NB4 (cell line): ENCODE measurements around the gene CXCL3.

Experiments
- DNase-seq: peaks from one replicate; pipeline ENCODE4 v3.0.0; 2010; ENCODE audit warnings: low read depth
- H3K4me3 ChIP-seq: one replicate; pipeline ENCODE4 v1.5.1; 2011; ENCODE audit warnings: mild to moderate bottlenecking, low read depth, low read length, moderate library complexity
- CTCF ChIP-seq: IDR thresholded peaks from one replicate; pipeline ENCODE4 v1.5.1; 2012; ENCODE audit warnings: low read depth, low read length
- MAX ChIP-seq: IDR thresholded peaks from 2 replicates; pipeline ENCODE4 v1.6.1; 2011; ENCODE audit warnings: low read depth, low read length
- MYC ChIP-seq: IDR thresholded peaks from 2 replicates; pipeline ENCODE4 v1.6.1; 2011; ENCODE audit warnings: low read depth, low read length
- POLR2A ChIP-seq: IDR thresholded peaks from 2 replicates; pipeline ENCODE4 v1.6.1; 2011; ENCODE audit warnings: mild to moderate bottlenecking; ENCODE audit not compliant: insufficient read length; ENCODE audit errors: extremely low read depth

Gene CXCL3

GRCh38 chr4:74039315-74039763 lies 850 bp upstream of the CXCL3 start:
- H3K4me3 ChIP-seq, result peak overlapping the region; percentile 63
- no peak for DNase-seq
- TF ChIP-seq POLR2A (no peak), MAX (no peak), CTCF (no peak), MYC (no peak)

- peak overlapping the region; percentile 63 for H3K4me3 ChIP-seq
- peak; percentile 15 for DNase-seq
- TF ChIP-seq CTCF, result no peak
- TF ChIP-seq POLR2A, result no peak
- no peak for TF ChIP-seq MAX
- TF ChIP-seq MYC, result no peak
Observed at GRCh38 chr4:74038086-74038424, 434 bp downstream of the CXCL3 start.

GRCh38 chr4:74037076-74037955 lies 1.2 kb downstream of the CXCL3 start:
- no peak overlapping the region for H3K4me3 ChIP-seq
- TF ChIP-seq MYC (no peak), MAX (no peak), CTCF (no peak), POLR2A (no peak)
- DNase-seq, result no peak

GRCh38 chr4:74033739-74034138 lies 4.8 kb downstream of the CXCL3 start:
- DNase-seq, result no peak

GRCh38 chr4:74032064-74032463 lies 6.4 kb downstream of the CXCL3 start:
- no peak overlapping the region for H3K4me3 ChIP-seq
- no peak for DNase-seq
- no peak for TF ChIP-seq CTCF
- TF ChIP-seq MYC, result no peak
- no peak for TF ChIP-seq MAX
- no peak for TF ChIP-seq POLR2A

More at GRCh38 chr4:74033739-74034138, 4.8 kb downstream of the CXCL3 start:
- TF ChIP-seq MYC (no peak), MAX (no peak), CTCF (no peak), POLR2A (no peak)
- H3K4me3 ChIP-seq, result no peak overlapping the region
